Measurements from ENCODE around the gene PXN.
A peak's percentile ranks its signal among the peaks of the same experiment; 100 is the strongest.

PXN gene

DNA sequence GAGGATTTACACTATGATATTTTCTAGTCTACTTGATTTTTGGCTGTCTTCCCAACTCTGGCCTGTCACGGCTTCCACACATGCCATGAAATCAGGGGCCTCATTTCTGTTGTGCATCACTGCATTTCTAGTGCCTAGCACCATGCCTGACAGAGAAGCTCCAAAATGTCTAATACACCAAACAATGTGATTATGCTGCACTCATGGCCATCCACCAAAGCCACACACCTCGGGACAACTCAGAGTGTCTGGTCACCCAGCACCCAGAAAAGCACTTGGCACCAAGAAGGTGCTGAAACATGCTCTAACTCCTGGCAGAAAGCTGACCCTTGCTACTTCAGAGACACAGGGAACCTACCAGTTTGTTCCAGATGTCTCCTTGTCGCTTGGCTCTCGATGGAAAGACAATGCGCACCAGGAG is 82.3 kb downstream of the PXN start:
- FAIRE-seq (no peak), DNase-seq (ENCODE audit: insufficient read length, low spot score) (no peak)

GRCh38 chr12:120181991-120182631 is 83.4 kb downstream of the PXN start:
- FAIRE-seq (no peak), DNase-seq (ENCODE audit: insufficient read length, low spot score) (peak; percentile 23)

DNA sequence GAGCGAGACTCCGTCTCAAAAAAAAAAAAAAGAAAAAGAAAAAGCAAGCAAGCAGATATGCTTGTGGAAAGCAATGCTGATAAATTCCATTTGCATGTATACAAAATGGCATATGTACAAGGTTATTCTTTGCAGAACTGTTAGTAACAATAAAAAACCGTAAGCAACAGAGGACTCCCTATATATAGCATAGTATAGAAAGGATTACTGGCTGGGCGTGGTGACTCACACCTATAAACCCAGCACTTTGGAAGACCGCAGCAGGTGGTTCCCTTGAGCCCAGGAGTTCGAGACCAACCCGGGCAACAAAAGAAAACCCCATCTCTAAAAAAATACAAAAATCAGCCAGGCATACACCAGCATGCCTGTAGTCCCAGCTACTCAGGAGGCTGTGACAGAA is 84.6 kb downstream of the PXN start:
- FAIRE-seq, result no peak

GRCh38 chr12:120175537-120175936 is 90.0 kb downstream of the PXN start:
- FAIRE-seq (no peak), DNase-seq (ENCODE audit: insufficient read length, low spot score) (no peak)

More for the DNA sequence above, 84.6 kb downstream of the PXN start:
- DNase-seq (ENCODE audit: insufficient read length, low spot score), result no peak

DNA sequence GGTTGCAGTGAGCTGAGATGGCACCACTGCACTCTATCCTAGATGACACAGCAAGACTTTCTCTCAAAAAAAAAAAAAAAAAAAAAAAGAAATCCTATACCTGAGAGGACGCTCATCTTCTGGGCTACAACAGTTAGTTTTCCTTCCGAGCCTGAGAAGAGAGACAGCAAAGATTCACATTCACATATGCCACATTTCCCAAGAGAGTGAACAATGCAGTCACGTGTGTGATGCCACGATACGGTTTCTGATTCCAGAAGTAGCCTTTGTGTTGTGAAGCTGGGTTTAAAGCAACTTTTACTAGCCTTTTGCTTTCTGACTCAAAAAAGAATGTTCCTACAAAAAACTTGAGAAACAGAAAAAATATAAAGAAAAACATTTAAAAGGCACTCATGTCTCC is 90.5 kb downstream of the PXN start:
- DNase-seq (ENCODE audit: insufficient read length, low spot score), result no peak
- no peak for FAIRE-seq

DNA sequence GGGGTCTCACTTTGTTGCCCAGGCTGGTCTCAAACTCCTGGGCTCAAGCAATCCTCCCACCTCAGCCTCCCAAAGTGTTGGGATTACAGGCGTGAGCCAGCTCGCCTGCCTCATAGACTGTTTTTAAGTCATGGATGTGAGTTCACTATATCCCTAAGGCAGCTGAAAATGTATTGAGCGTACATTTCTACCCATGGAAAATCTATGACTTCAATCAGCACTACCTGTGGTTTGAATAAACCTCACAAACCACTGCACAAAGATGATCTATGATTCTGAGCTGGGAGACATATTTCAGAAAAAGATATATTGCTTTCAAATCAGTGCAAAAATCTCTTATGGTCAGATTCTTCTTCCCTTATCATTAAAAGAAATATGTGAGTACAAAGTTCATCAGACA is 93.5 kb downstream of the PXN start:
- FAIRE-seq (no peak), DNase-seq (ENCODE audit: insufficient read length, low spot score) (no peak)

- no peak for FAIRE-seq
Measured at GRCh38 chr12:120170631-120171030, 94.9 kb downstream of the PXN start.

GRCh38 chr12:120169946-120170345 is 95.6 kb downstream of the PXN start:
- FAIRE-seq, result no peak
- DNase-seq (ENCODE audit: insufficient read length, low spot score), result no peak

More at GRCh38 chr12:120170631-120171030, 94.9 kb downstream of the PXN start:
- DNase-seq (ENCODE audit: insufficient read length, low spot score), result no peak

- no peak for FAIRE-seq
- no peak for DNase-seq (ENCODE audit: insufficient read length, low spot score)
Measured at GRCh38 chr12:120168337-120168736, 97.2 kb downstream of the PXN start.

DNA sequence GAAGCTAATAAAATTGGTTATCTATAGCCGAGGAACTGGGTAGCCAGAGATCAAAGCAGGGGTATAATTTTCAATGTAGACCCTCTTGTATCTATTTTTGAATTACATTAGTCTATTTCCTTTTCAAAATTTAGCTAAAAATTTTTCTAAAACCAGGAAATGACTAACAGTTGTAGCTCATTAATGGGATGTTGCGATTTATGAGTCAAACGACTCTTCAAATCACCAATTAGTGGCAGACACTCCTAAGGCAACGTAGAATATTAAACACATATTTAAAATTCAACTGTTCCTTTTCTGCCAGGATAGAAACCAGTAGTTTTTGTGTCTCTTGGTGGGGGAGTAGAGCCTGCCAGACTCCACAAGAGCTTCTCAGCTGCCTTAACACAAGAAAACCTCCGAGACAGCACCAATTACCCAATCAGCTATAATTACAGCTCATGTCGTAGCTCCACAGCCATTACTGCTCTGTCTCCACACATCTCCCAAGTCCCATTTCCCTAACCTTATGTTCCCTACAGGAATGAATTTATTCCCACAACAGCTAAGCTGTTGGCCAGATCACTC is 97.9 kb downstream of the PXN start:
- FAIRE-seq, result no peak
- no peak for DNase-seq (ENCODE audit: insufficient read length, low spot score)

DNA sequence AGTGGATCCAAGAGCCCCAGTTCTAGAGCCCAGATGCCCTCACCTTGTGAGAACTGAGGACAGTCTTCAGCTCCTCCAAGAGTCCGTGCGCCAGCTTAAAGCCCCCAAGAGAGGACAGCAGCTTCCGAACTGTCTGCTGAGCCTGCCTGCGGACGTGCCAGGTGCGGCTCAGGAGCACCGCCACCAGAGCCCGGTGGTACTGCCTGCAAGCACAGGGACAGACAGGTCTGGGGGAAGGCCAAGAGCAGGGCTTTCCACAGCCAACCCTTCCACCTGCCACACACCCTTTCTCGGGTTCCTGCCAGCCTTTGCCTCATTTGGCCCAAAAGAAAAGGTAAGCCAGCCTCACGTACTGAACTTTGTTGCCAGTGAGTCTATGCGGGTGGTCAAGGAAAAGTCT is 101.2 kb downstream of the PXN start:
- DNase-seq (ENCODE audit: insufficient read length, low spot score), result no peak
- FAIRE-seq, result no peak

DNA sequence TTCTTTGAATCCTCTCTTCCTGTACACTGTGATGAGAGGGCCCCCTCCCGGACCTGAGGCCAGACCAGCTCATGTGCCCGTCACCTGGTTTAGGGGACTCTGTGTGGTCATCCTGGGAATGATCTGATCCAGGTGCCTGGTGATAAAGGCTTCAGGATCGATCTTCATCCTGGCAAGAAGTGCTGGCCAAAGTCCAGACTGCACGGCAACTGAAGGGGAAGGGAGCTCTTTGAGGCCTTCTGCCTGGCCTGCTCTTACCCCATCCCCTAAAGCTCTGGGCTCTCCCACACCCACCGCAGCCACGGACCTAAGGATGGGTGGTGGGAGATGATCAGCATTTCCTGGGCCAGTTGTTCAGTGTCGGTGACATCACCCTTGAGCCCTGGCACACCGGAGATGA is 102.8 kb downstream of the PXN start:
- no peak for DNase-seq (ENCODE audit: insufficient read length, low spot score)
- FAIRE-seq, result no peak

DNA sequence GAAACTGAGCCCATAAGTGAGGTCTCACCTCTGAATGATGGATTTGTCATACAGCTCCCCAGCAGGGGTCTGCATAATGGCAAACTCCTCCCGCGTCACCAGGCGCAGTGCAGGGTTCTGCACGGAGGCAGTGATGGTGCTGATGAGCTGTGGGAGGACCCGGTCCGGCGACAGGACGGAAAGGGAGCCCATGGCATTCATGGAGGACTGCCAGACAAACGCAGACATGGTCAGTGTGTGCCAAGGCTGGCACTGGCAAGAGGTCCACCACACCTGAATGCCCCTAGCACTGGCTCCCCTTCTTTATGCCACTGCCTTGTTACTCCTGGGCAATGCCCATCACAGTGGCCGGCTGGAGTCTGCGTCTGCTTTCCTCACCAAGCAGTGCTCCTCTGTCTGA is 103.7 kb downstream of the PXN start:
- DNase-seq (ENCODE audit: insufficient read length, low spot score) (no peak), FAIRE-seq (no peak)

Measured in HTR-8/SVneo (cell line).